ENCODE data around the gene OR6T1.

The OR6T1 gene

GRCh38 chr11:123905826-123906225 lies 37.8 kb downstream of the OR6T1 start:
- Histone ChIP-seq H3K36me3 (ENCODE audit: control insufficient read depth, insufficient read depth, low read length) (no peaks in the 10 kb centered on the region), H3K27ac (ENCODE audit: low read depth, low read length) (no peak overlapping the region), H3K9me3 (ENCODE audit: control insufficient read depth, insufficient read depth, low read length) (no peaks in the 10 kb centered on the region), H3K9ac (ENCODE audit: low read depth, low read length) (no peak overlapping the region), H3K4me1 (ENCODE audit: control insufficient read depth, insufficient read depth, low read length) (peaks cover 15% of the 10 kb centered on the region; the same call in 1 of the 2 replicates), H3K27me3 (ENCODE audit: control insufficient read depth, insufficient read depth, low read length) (no peaks in the 10 kb centered on the region), H3K4me3 (ENCODE audit: low read depth, low read length) (no peak overlapping the region)

GRCh38 chr11:123904932-123905331 lies 38.7 kb downstream of the OR6T1 start:
- no peaks in the 10 kb centered on the region for H3K9me3 ChIP-seq (ENCODE audit: control insufficient read depth, insufficient read depth, low read length)
- H3K27me3 ChIP-seq (ENCODE audit: control insufficient read depth, insufficient read depth, low read length): no peaks in the 10 kb centered on the region

GRCh38 chr11:123903932-123904331 lies 39.7 kb downstream of the OR6T1 start:
- Histone ChIP-seq H3K27me3 (ENCODE audit: control insufficient read depth, insufficient read depth, low read length) (no peaks in the 10 kb centered on the region), H3K36me3 (ENCODE audit: control insufficient read depth, insufficient read depth, low read length) (no peaks in the 10 kb centered on the region), H3K9ac (ENCODE audit: low read depth, low read length) (no peak overlapping the region), H3K4me1 (ENCODE audit: control insufficient read depth, insufficient read depth, low read length) (peaks cover 15% of the 10 kb centered on the region; the same call in 1 of the 2 replicates), H3K9me3 (ENCODE audit: control insufficient read depth, insufficient read depth, low read length) (no peaks in the 10 kb centered on the region), H3K4me3 (ENCODE audit: low read depth, low read length) (no peak overlapping the region), H3K27ac (ENCODE audit: low read depth, low read length) (no peak overlapping the region)

More at GRCh38 chr11:123904932-123905331, 38.7 kb downstream of the OR6T1 start:
- Histone ChIP-seq H3K4me3 (ENCODE audit: low read depth, low read length) (no peak overlapping the region), H3K4me1 (ENCODE audit: control insufficient read depth, insufficient read depth, low read length) (peaks cover 15% of the 10 kb centered on the region; the same call in 1 of the 2 replicates), H3K9ac (ENCODE audit: low read depth, low read length) (no peak overlapping the region), H3K36me3 (ENCODE audit: control insufficient read depth, insufficient read depth, low read length) (no peaks in the 10 kb centered on the region), H3K27ac (ENCODE audit: low read depth, low read length) (no peak overlapping the region)

GRCh38 chr11:123901867-123902266 lies 41.8 kb downstream of the OR6T1 start, which contains the start of gene OR8D4:
OR8D4 (plus strand) TSS chr11:123902167; CDS start chr11:123906432, 4,265 bp downstream.
- no peak within 1 kb of the TSS for H3K27ac ChIP-seq (ENCODE audit: low read depth, low read length)
- H3K4me1 ChIP-seq (ENCODE audit: control insufficient read depth, insufficient read depth, low read length): peaks cover 15% of the 10 kb centered on the region; the same call in 1 of the 2 replicates
- no peak within 1 kb of the TSS for H3K4me3 ChIP-seq (ENCODE audit: low read depth, low read length)
- H3K9me3 ChIP-seq (ENCODE audit: control insufficient read depth, insufficient read depth, low read length): no peaks in the 10 kb centered on the region
- H3K36me3 ChIP-seq (ENCODE audit: control insufficient read depth, insufficient read depth, low read length): no peaks in the 10 kb centered on the region
- no peak within 1 kb of the TSS for H3K9ac ChIP-seq (ENCODE audit: low read depth, low read length)
- H3K27me3 ChIP-seq (ENCODE audit: control insufficient read depth, insufficient read depth, low read length): no peaks in the 10 kb centered on the region

- Histone ChIP-seq H3K4me3 (ENCODE audit: low read depth, low read length) (no peak overlapping the region), H3K36me3 (ENCODE audit: control insufficient read depth, insufficient read depth, low read length) (no peaks in the 10 kb centered on the region), H3K27ac (ENCODE audit: low read depth, low read length) (no peak overlapping the region), H3K27me3 (ENCODE audit: control insufficient read depth, insufficient read depth, low read length) (no peaks in the 10 kb centered on the region), H3K9me3 (ENCODE audit: control insufficient read depth, insufficient read depth, low read length) (no peaks in the 10 kb centered on the region), H3K4me1 (ENCODE audit: control insufficient read depth, insufficient read depth, low read length) (peaks cover 9% of the 10 kb centered on the region; the same call in 1 of the 2 replicates), H3K9ac (ENCODE audit: low read depth, low read length) (no peak overlapping the region)
These were observed 43.8 kb downstream of the OR6T1 start for GRCh38 chr11:123899792-123900191.

Measured in HUES48 (cell line).